AG10803 (cell line): ENCODE data around the gene OTOA.

Source experiments
- DNase-seq: peaks from one replicate; pipeline ENCODE4 v3.0.0; 2010; ENCODE audit warnings: low read depth
- H3K4me3 ChIP-seq: 2 replicates; pipeline ENCODE4 v1.5.1; 2011; ENCODE audit warnings: mild to moderate bottlenecking, low read length, control low read depth
- CTCF ChIP-seq: conservative IDR thresholded peaks from 2 replicates; pipeline ENCODE4 v1.5.1; 2011; ENCODE audit warnings: mild to moderate bottlenecking, low read length, control low read depth, inconsistent platforms

Gene OTOA

GRCh38 chr16:21702276-21702675, 38.5 kb downstream of the OTOA start:
- no peak overlapping the region for H3K4me3 ChIP-seq
- DNase-seq: no peak
- no peak for TF ChIP-seq CTCF

GRCh38 chr16:21703156-21703555, 39.4 kb downstream of the OTOA start:
- no peak for TF ChIP-seq CTCF
- no peak overlapping the region for H3K4me3 ChIP-seq
- no peak for DNase-seq

GRCh38 chr16:21703589-21704174, 39.9 kb downstream of the OTOA start:
- TF ChIP-seq CTCF: no peak
- no peak overlapping the region for H3K4me3 ChIP-seq
- no peak for DNase-seq

- DNase-seq: no peak
- no peak overlapping the region for H3K4me3 ChIP-seq
- TF ChIP-seq CTCF: no peak
Observed at GRCh38 chr16:21704266-21704665, 40.5 kb downstream of the OTOA start.

- no peak for TF ChIP-seq CTCF
Observed at GRCh38 chr16:21704733-21705132, 41.0 kb downstream of the OTOA start.

GRCh38 chr16:21708533-21709115, 44.9 kb downstream of the OTOA start:
- peak; percentile 91 for TF ChIP-seq CTCF
- no peak overlapping the region for H3K4me3 ChIP-seq
- peak; percentile 61 for DNase-seq

More at GRCh38 chr16:21704733-21705132, 41.0 kb downstream of the OTOA start:
- DNase-seq: no peak
- no peak overlapping the region for H3K4me3 ChIP-seq

- H3K4me3 ChIP-seq: no peak overlapping the region
- DNase-seq: no peak
- no peak for TF ChIP-seq CTCF
Observed at GRCh38 chr16:21710938-21711337, 47.2 kb downstream of the OTOA start.
